ENCODE results near the gene PTPRG.
"Not testable (repeated sequence)": the region's sequence is repeated elsewhere in the genome, so short reads cannot be mapped to it uniquely, and the experiment has no call there.

Gene PTPRG

DNA sequence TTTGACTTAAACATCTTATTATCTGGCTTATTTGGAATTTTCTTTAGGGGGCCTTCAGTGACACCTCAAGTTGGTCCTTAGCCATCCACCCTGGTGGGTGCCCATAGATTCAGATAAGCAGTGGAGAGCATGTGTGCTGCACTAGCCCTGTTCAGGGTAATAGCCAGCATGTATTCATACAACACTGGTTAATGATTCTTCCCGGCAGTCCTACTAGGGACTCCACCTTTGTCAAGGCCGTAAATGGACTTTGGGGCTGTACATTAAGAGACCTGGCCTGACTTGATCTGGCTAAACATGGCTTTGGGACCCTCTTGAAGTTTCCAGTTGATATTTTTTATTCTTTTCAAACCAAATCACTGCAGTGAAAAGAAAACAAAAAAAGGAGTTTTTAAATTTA, 125.8 kb downstream of the PTPRG start:
- H3K4me1 ChIP-seq (ENCODE audit: insufficient read depth, low read length): peaks cover 97% of the 10 kb centered on the region
- no peaks in the 10 kb centered on the region for H3K9me3 ChIP-seq (ENCODE audit: insufficient read depth, low read depth, low read length)
- H3K9ac ChIP-seq (ENCODE audit: low read depth, low read length): no peak overlapping the region; the same call in 1 of the 2 replicates
- no peak overlapping the region for H3K4me3 ChIP-seq (ENCODE audit: low read length)
- peaks cover 17% of the 10 kb centered on the region for H3K27me3 ChIP-seq (ENCODE audit: insufficient read depth, low read length)
- 79% methylated on average over 2 of the region's 2 CpGs for WGBS
- H3K36me3 ChIP-seq (ENCODE audit: insufficient read depth, low read length): peaks cover 12% of the 10 kb centered on the region; the same call in 1 of the 2 replicates
- no peak overlapping the region for H3K27ac ChIP-seq (ENCODE audit: low read depth, low read length)

DNA sequence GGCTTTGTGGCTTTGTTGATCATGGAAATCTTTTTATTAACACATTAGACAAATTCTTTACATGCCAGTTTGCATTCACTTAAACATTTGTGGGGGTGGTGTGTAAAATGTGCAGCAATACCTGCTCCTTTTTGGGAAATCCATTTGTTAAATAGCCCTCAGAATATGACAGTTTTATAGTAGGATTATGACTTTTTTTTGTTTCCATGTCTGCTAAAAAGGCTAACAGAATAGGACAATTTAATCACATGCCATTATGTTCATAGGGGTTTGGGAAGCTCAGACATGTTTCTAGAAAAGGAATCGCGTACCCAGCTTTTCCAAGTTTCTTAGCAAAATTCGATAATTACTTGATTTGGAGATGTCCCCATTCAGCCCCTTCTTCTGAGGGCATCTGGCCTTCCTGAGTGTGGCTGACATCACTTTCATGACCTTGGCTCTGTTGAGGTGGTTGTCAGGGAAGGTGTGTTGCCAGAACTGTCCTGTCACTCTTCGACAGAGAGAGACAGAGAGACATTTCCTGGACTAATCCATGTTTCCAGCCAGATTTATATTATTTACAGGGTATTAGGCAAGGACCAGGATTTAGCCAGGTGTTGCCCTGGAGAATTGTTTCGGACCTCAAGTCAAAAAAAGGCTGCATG, 126.4 kb downstream of the PTPRG start:
- Histone ChIP-seq H3K27me3 (ENCODE audit: insufficient read depth, low read length) (peaks cover 17% of the 10 kb centered on the region), H3K27ac (ENCODE audit: low read depth, low read length) (peak overlapping the region; percentile 84; the same call in 1 of the 2 replicates), H3K36me3 (ENCODE audit: insufficient read depth, low read length) (peaks cover 12% of the 10 kb centered on the region; the same call in 1 of the 2 replicates), H3K9me3 (ENCODE audit: insufficient read depth, low read depth, low read length) (no peaks in the 10 kb centered on the region), H3K4me1 (ENCODE audit: insufficient read depth, low read length) (peaks cover 95% of the 10 kb centered on the region), H3K9ac (ENCODE audit: low read depth, low read length) (peak overlapping the region; percentile 2; the same call in 1 of the 2 replicates), H3K4me3 (ENCODE audit: low read length) (peak overlapping the region; percentile 2; the same call in 1 of the 2 replicates)
- WGBS: 36% methylated on average over 5 of the region's 5 CpGs

DNA sequence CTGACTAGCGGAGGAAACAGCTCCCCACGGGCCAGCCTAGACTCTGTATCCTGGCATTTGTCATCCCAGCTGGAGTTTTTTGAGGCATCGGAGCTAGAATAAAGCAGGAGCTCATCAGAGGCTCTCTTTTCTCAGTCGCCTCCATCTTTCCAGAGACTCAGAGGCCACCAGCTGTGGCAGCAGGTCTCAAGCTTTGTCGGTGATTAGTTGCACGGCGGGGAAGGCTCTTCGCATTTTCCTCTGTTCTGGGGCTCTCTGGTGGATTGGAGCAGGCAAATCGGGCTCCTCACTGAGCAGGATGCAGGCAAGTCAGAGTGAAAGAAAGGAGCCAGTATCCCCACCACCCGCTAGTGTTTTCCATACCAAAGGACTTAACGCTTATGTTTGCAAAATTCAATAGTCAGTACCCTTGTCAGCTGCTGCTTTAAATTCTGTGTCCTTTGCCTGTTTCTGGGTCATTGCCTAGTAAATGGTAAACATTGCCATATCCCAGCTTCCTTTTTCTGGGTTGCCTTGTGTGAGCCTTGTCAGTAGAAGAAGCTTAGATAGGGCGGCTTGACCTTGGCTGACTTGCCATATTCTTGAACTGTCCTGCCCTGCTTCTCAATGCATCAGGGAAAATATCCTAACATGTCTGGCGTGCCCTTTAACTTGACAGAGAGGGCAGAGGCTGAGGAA, 127.1 kb downstream of the PTPRG start:
- H3K4me1 ChIP-seq (ENCODE audit: insufficient read depth, low read length): peaks cover 95% of the 10 kb centered on the region

DNA sequence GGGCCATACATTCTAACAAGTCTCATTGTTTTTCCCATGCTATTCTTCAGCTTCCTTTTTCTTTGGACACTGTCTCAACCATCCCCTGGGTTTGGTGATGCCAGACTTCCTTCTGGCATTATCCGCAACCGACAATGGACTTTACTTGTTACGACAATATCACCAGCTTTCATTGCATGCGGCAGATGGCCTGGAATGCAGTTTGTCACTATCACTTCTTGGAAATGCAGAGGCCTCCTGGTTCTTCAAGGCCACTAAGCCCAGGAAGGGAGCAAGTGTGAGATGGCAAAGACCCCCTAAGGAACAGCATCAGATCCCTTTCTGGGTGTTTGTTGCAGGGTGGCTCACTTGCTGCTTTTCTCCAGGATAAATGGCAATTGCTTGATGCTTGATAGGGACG, 128.6 kb downstream of the PTPRG start:
- peaks cover 90% of the 10 kb centered on the region for H3K4me1 ChIP-seq (ENCODE audit: insufficient read depth, low read length)

More for the DNA sequence above, 127.1 kb downstream of the PTPRG start:
- Histone ChIP-seq H3K27me3 (ENCODE audit: insufficient read depth, low read length) (peaks cover 17% of the 10 kb centered on the region), H3K36me3 (ENCODE audit: insufficient read depth, low read length) (peaks cover 12% of the 10 kb centered on the region; the same call in 1 of the 2 replicates), H3K27ac (ENCODE audit: low read depth, low read length) (peak overlapping the region; percentile 84), H3K9me3 (ENCODE audit: insufficient read depth, low read depth, low read length) (no peaks in the 10 kb centered on the region), H3K4me3 (ENCODE audit: low read length) (no peak overlapping the region; the same call in none of the 2 replicates), H3K9ac (ENCODE audit: low read depth, low read length) (0 out of 2 replicates have a peak overlapping the region, but pooled peaks have one; percentile 2)
- WGBS: 2% methylated on average over 13 of the region's 13 CpGs

DNA sequence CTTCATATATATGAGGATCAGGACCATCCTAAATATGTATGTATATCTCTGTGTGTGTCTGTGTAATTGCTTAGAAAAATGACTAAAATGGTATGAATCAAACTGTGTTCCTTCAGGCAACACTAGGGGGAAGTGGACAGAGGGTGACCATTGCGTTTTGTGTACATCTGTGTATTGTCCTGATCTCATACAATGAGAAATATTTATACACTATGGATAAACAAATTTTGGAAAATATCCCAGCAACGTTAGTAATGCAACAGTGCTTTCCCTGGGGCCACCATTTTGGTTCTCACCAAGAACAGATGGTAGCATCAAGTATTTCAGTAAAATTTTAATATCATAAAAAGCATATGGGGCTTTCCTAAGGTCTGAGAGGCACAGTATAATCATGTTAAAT, 130.1 kb downstream of the PTPRG start:
- Histone ChIP-seq H3K27ac (ENCODE audit: low read depth, low read length) (no peak overlapping the region), H3K4me1 (ENCODE audit: insufficient read depth, low read length) (peaks cover 77% of the 10 kb centered on the region)

More for the DNA sequence above, 128.6 kb downstream of the PTPRG start:
- Histone ChIP-seq H3K36me3 (ENCODE audit: insufficient read depth, low read length) (peaks cover 12% of the 10 kb centered on the region; the same call in 1 of the 2 replicates), H3K9ac (ENCODE audit: low read depth, low read length) (no peak overlapping the region), H3K27ac (ENCODE audit: low read depth, low read length) (no peak overlapping the region), H3K9me3 (ENCODE audit: insufficient read depth, low read depth, low read length) (no peaks in the 10 kb centered on the region), H3K4me3 (ENCODE audit: low read length) (no peak overlapping the region), H3K27me3 (ENCODE audit: insufficient read depth, low read length) (peaks cover 17% of the 10 kb centered on the region)
- 60% methylated on average over 5 of the region's 5 CpGs for WGBS

DNA sequence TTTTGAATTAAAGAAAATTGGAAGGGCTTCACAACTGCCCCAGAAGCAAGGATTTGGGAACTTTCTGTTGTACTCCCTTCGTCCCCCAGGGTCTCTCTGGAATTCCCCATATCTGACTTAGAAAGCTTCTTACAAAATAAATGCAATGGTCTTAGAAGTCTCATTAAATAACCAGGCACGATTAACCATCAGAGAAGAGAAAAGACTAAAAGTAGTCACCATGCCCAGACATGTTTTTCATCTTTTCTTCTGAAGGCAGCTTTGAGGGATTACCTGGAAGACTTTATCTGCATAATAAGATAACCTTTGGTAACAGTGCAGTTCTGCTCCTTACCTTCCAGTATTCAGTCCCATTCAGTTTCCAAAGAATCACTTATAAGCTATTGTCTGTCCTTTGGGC, 135.9 kb downstream of the PTPRG start:
- H3K27ac ChIP-seq (ENCODE audit: low read depth, low read length): peak overlapping the region; percentile 23
- H3K4me1 ChIP-seq (ENCODE audit: insufficient read depth, low read length): peaks cover 71% of the 10 kb centered on the region
- WGBS: 78% methylated on average over 2 of the region's 2 CpGs
- H3K9ac ChIP-seq (ENCODE audit: low read depth, low read length): no peak overlapping the region
- no peaks in the 10 kb centered on the region for H3K36me3 ChIP-seq (ENCODE audit: insufficient read depth, low read length)
- H3K4me3 ChIP-seq (ENCODE audit: low read length): no peak overlapping the region
- H3K27me3 ChIP-seq (ENCODE audit: insufficient read depth, low read length): no peaks in the 10 kb centered on the region
- H3K9me3 ChIP-seq (ENCODE audit: insufficient read depth, low read depth, low read length): no peaks in the 10 kb centered on the region

More for the DNA sequence above, 130.1 kb downstream of the PTPRG start:
- Histone ChIP-seq H3K9me3 (ENCODE audit: insufficient read depth, low read depth, low read length) (no peaks in the 10 kb centered on the region), H3K4me3 (ENCODE audit: low read length) (no peak overlapping the region), H3K27me3 (ENCODE audit: insufficient read depth, low read length) (peaks cover 8% of the 10 kb centered on the region; the same call in 1 of the 2 replicates), H3K36me3 (ENCODE audit: insufficient read depth, low read length) (peaks cover 12% of the 10 kb centered on the region; the same call in 1 of the 2 replicates), H3K9ac (ENCODE audit: low read depth, low read length) (no peak overlapping the region)
- WGBS: no CpG with 5 or more reads among the region's 2 CpGs

DNA sequence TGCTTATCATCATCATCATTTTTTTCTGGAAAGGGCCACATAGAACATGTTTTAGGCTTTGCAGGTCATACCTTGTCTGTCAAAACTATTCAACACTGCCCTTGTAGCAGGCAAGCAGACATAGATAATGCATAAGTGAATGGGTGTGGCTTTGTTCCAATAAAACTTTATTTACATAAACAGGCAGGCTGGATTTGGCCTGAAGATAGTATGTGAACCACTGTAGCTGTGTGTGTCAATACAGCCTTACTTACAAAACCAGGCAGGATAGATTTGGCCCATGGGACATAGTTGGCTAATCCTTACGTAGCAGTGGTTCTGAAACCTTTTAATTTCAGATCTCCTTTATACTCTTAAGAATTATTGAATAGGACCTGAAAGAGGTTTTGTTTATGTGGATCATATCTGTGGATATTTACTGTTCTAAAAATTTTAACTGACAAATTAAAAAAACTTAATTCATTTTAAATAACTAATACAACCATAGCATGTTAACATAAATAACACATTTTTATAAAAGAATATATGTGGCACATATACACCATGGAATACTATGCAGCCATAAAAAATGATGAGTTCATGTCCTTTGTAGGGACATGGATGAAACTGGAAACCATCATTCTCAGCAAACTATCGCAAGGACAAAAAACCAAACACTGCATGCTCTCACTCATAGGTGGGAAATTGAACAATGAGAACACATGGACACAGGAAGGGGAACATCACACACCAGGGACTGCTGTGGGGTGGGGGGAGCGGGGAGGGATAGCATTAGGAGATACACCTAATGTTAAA, 137.1 kb downstream of the PTPRG start:
- H3K9ac ChIP-seq (ENCODE audit: low read depth, low read length); H3K4me3 ChIP-seq (ENCODE audit: low read length); H3K36me3 ChIP-seq (ENCODE audit: insufficient read depth, low read length); H3K9me3 ChIP-seq (ENCODE audit: insufficient read depth, low read depth, low read length); H3K27me3 ChIP-seq (ENCODE audit: insufficient read depth, low read length): not testable (repeated sequence)
- 86% methylated on average over 1 of the region's 3 CpGs for WGBS
- peaks cover 73% of the 10 kb centered on the region for H3K4me1 ChIP-seq (ENCODE audit: insufficient read depth, low read length)
- H3K27ac ChIP-seq (ENCODE audit: low read depth, low read length): peak overlapping the region; percentile 96; the same call in 1 of the 2 replicates

DNA sequence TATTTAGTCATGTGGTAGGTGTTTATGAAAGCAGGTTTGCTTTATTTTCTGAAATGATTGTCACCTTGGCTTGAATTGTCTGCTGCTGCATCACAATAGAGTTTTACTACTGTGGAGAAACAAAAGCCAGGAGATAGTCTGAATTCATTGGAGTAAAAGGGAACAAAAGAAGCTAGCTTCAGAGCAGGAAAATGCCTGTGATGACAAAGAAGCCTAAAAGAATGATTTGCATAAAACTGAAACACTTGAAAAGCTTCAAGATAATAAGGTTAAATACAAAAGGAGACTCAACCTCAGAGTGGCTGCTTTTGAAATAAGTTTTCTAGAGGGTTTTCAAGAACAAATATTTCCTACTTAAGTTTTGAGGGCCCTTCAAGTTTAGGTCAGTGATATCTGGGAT, 138.3 kb downstream of the PTPRG start:
- H3K36me3 ChIP-seq (ENCODE audit: insufficient read depth, low read length): no peaks in the 10 kb centered on the region
- peaks cover 76% of the 10 kb centered on the region for H3K4me1 ChIP-seq (ENCODE audit: insufficient read depth, low read length)
- peak overlapping the region; percentile 18 for H3K4me3 ChIP-seq (ENCODE audit: low read length)
- H3K27me3 ChIP-seq (ENCODE audit: insufficient read depth, low read length): no peaks in the 10 kb centered on the region
- peak overlapping the region; percentile 96 for H3K27ac ChIP-seq (ENCODE audit: low read depth, low read length)
- no peaks in the 10 kb centered on the region for H3K9me3 ChIP-seq (ENCODE audit: insufficient read depth, low read depth, low read length)
- peak overlapping the region; percentile 68 for H3K9ac ChIP-seq (ENCODE audit: low read depth, low read length)

DNA sequence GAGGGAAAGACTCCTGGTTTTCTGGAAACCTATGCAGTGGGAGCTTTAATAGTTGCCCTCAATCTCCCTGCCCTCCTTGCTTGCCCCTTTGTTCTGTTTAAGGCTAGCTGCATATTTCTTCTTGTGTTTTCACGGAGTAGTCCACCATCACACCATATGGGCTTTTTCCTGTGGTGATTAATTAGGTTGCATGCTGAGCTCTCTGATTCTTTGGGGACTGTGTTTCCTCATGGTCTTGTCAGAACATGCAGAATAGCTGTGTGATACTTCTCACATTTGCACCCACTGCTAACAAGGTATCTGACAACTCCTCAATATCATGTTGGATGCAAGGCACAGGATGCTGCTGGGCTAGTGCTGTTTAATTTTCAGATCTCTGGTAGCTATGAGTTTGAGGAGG, 139.6 kb downstream of the PTPRG start:
- Histone ChIP-seq H3K9ac (ENCODE audit: low read depth, low read length) (peak overlapping the region; percentile 68), H3K27ac (ENCODE audit: low read depth, low read length) (peak overlapping the region; percentile 96), H3K36me3 (ENCODE audit: insufficient read depth, low read length) (no peaks in the 10 kb centered on the region), H3K4me3 (ENCODE audit: low read length) (no peak overlapping the region), H3K27me3 (ENCODE audit: insufficient read depth, low read length) (no peaks in the 10 kb centered on the region), H3K9me3 (ENCODE audit: insufficient read depth, low read depth, low read length) (no peaks in the 10 kb centered on the region), H3K4me1 (ENCODE audit: insufficient read depth, low read length) (peaks cover 87% of the 10 kb centered on the region)
- WGBS: no CpG with 5 or more reads among the region's 1 CpG

DNA sequence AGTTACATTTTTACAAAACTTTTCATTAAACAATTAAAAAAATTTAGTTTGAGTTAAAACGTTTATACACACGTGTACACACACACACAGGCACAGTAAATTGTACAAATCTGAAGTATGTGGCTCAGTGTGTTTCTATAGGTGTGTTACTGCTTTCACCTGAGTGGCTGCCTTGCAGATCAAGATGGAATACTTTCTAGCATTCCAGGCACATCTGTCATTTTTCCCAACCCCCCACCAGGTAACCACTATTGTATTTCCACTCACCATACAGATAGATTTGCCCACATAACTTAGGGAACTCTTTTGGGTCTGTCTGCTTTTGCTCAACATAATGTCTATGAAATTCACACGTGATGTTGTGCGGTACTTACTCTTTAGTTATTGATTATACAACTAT, 141.1 kb downstream of the PTPRG start:
- peak overlapping the region; percentile 14; the same call in 1 of the 2 replicates for H3K9ac ChIP-seq (ENCODE audit: low read depth, low read length)

DNA sequence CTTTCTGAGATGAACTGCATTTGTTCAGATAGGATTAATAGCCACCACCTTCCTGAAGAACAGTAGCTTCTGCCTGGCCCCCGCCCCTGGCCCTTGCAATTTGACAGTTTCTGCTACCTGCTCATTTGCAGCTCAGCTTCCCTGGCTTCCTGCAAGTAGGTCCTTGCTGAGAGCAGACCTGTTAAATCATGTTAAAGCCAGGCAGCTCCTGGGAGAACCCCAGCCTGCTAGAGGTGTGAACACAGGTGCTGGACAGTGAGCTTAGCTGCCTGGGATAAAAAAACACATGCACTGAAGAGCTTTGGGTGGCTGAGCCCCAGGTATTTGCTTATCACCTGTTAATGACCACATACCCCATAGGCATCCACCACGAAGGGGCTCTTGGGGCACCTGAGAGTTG, 143.4 kb downstream of the PTPRG start:
- WGBS: 51% methylated on average over 2 of the region's 2 CpGs
- no peaks in the 10 kb centered on the region for H3K9me3 ChIP-seq (ENCODE audit: insufficient read depth, low read depth, low read length)
- peaks cover 71% of the 10 kb centered on the region for H3K4me1 ChIP-seq (ENCODE audit: insufficient read depth, low read length)
- no peaks in the 10 kb centered on the region for H3K27me3 ChIP-seq (ENCODE audit: insufficient read depth, low read length)
- no peak overlapping the region for H3K9ac ChIP-seq (ENCODE audit: low read depth, low read length)
- no peaks in the 10 kb centered on the region for H3K36me3 ChIP-seq (ENCODE audit: insufficient read depth, low read length)
- peak overlapping the region; percentile 78 for H3K27ac ChIP-seq (ENCODE audit: low read depth, low read length)
- H3K4me3 ChIP-seq (ENCODE audit: low read length): no peak overlapping the region

More for the DNA sequence above, 141.1 kb downstream of the PTPRG start:
- no peaks in the 10 kb centered on the region for H3K36me3 ChIP-seq (ENCODE audit: insufficient read depth, low read length)
- WGBS: no CpG with 5 or more reads among the region's 4 CpGs
- peak overlapping the region; percentile 60 for H3K27ac ChIP-seq (ENCODE audit: low read depth, low read length)
- peaks cover 82% of the 10 kb centered on the region for H3K4me1 ChIP-seq (ENCODE audit: insufficient read depth, low read length)
- no peaks in the 10 kb centered on the region for H3K9me3 ChIP-seq (ENCODE audit: insufficient read depth, low read depth, low read length)
- no peak overlapping the region for H3K4me3 ChIP-seq (ENCODE audit: low read length)
- H3K27me3 ChIP-seq (ENCODE audit: insufficient read depth, low read length): no peaks in the 10 kb centered on the region

Measured in HUES64 (cell line).